Tibial nerve (tissue), 4 donors: ENCODE data around the gene ATP11A. TPM values are rescaled to one million over a fixed set of nuclear protein-coding genes. Genes with fewer than 3 reads are reported as not detected.
A peak's percentile ranks its signal among the peaks of the same experiment; 100 is the strongest.

ENCODE experiments used
- DNase-seq, 2 donors: peaks; one replicate each; pipeline ENCODE4 v3.0.0-alpha.2; 2019; ENCODE audit warnings: low spot score in 2 of 2
- H3K27ac ChIP-seq, 4 donors: fragments of 200-600 bp; sonication (generic) in 3 of 4; one replicate each; pipeline ENCODE4 v1.5.1; 2017 to 2019; ENCODE audit warnings: mild to moderate bottlenecking in 1 of 4
- H3K27me3 ChIP-seq, 2 donors: fragments of 200-600 bp; sonication (generic) in 1 of 2; one replicate each; pipeline versions ENCODE4 v1.5.1 to v1.6.0; 2017 to 2019
- H3K36me3 ChIP-seq, 3 donors: fragments of 200-600 bp; sonication (generic); one replicate each; pipeline ENCODE4 v1.5.1; 2018 to 2019
- H3K4me1 ChIP-seq, 4 donors: fragments of 200-600 bp; sonication (generic) in 3 of 4; one replicate each; pipeline ENCODE4 v1.5.1; 2017 to 2019
- H3K4me3 ChIP-seq, 4 donors: fragments of 200-600 bp; sonication (generic) in 3 of 4; one replicate each; pipeline ENCODE4 v1.5.1; 2017 to 2019; ENCODE audit warnings: mild to moderate bottlenecking in 1 of 4, moderate library complexity in 1 of 4
- H3K9me3 ChIP-seq, 4 donors: fragments of 200-600 bp; sonication (generic) in 3 of 4; one replicate each; pipeline ENCODE4 v1.5.1; 2017 to 2019
- CTCF ChIP-seq, 5 experiments: fragments of 200-600 bp in 3 of 5; fragments of 450-650 bp in 2 of 5; sonication (generic) in 3 of 5; IDR thresholded peaks; one replicate each; pipeline ENCODE4 v1.5.1; 2016 to 2019; ENCODE audit warnings: antibody characterized with exemption in 5 of 5, mild to moderate bottlenecking in 3 of 5, moderate library complexity in 2 of 5
- EP300 ChIP-seq, 2 donors: sonication (generic); formaldehyde crosslinking; IDR thresholded peaks; one replicate each; pipeline ENCODE4 v1.6.1; 2017; ENCODE audit warnings: antibody characterized with exemption in 2 of 2, mild to moderate bottlenecking in 1 of 2
- POLR2A ChIP-seq, 2 donors: fragments of 450-650 bp; IDR thresholded peaks; one replicate each; pipeline ENCODE4 v1.6.1; 2017; ENCODE audit warnings: antibody characterized with exemption in 2 of 2, mild to moderate bottlenecking in 2 of 2, moderate library complexity in 2 of 2
- WGBS, 2 donors: methylation state at CpG; one replicate each; pipeline ENCODE4 v1.1.5; 2018; 5-methylcytosine and 5-hydroxymethylcytosine counted together
- total RNA-seq, 4 donors: library from RNA; depleted of rRNA; stranded (reverse); fragments of >200 nt; gene quantifications; one replicate each; pipeline ENCODE4 v1.1.0, GENCODE V29; 2016

Gene ATP11A
- total RNA-seq, 4 donors from 2014 or later: 24.7 to 61.5 (median 35.0) TPM

GRCh38 chr13:112709825-112710783 lies 20.3 kb downstream of the ATP11A start:
- Histone ChIP-seq H3K4me1 (peaks cover 0 to 32% (median 19%) of the 10 kb centered on the region in 4 donors), H3K36me3 (peaks cover 0 to 11% (median 0%) of the 10 kb centered on the region in 3 donors), H3K9me3 (peaks cover 0 to 12% (median 0%) of the 10 kb centered on the region in 4 donors), H3K27me3 (no peaks in the 10 kb centered on the region), H3K4me3 (no peak overlapping the region), H3K27ac (peak overlapping the region; percentile 69 to 90 (median 80))
- WGBS, 2 donors: 85 to 86% methylated on average over 20 to 25 of the region's 26 CpGs
- TF ChIP-seq CTCF (IDR thresholded peaks at IDR 0.05) (no peak), EP300 (IDR thresholded peaks at IDR 0.05) (no peak), POLR2A (IDR thresholded peaks at IDR 0.05) (no peak)
- no peak for DNase-seq

GRCh38 chr13:112710855-112711527 lies 21.2 kb downstream of the ATP11A start:
- TF ChIP-seq CTCF (IDR thresholded peaks at IDR 0.05) (no peak), POLR2A (IDR thresholded peaks at IDR 0.05) (no peak), EP300 (IDR thresholded peaks at IDR 0.05) (no peak)
- H3K4me3 ChIP-seq: peak overlapping the region in 1 of 4 donors; percentile 29
- WGBS, 2 donors: 79 to 81% methylated on average over 21 to 22 of the region's 22 CpGs
- peak in 1 of 2 donors; percentile 52 for DNase-seq
- H3K36me3 ChIP-seq: peaks cover 0 to 12% (median 0%) of the 10 kb centered on the region in 3 donors
- peaks cover 0 to 32% (median 19%) of the 10 kb centered on the region in 4 donors for H3K4me1 ChIP-seq
- peak overlapping the region; percentile 69 to 90 (median 80) for H3K27ac ChIP-seq
- H3K27me3 ChIP-seq: no peaks in the 10 kb centered on the region
- H3K9me3 ChIP-seq: peaks cover 0 to 13% (median 0%) of the 10 kb centered on the region in 4 donors

- H3K36me3 ChIP-seq: peaks cover 0 to 12% (median 0%) of the 10 kb centered on the region in 3 donors
- WGBS, 2 donors: 10 to 14% methylated on average over 21 of the region's 22 CpGs
- H3K4me1 ChIP-seq: peaks cover 0 to 32% (median 19%) of the 10 kb centered on the region in 4 donors
- peaks cover 0 to 13% (median 0%) of the 10 kb centered on the region in 4 donors for H3K9me3 ChIP-seq
- peak; percentile 80 to 87 for DNase-seq
- no peaks in the 10 kb centered on the region for H3K27me3 ChIP-seq
- peak overlapping the region; percentile 69 to 90 (median 82) for H3K27ac ChIP-seq
- TF ChIP-seq POLR2A (IDR thresholded peaks at IDR 0.05): peak in 1 of 2 donors; percentile 29
- peak in 1 of 2 donors; percentile 94 for TF ChIP-seq EP300 (IDR thresholded peaks at IDR 0.05)
- peak in 1 of 5 experiments; percentile 13 for TF ChIP-seq CTCF (IDR thresholded peaks at IDR 0.05)
- H3K4me3 ChIP-seq: peak overlapping the region in 1 of 4 donors; percentile 29
Observed at GRCh38 chr13:112711528-112712265, 21.9 kb downstream of the ATP11A start.

GRCh38 chr13:112712451-112713207 lies 22.8 kb downstream of the ATP11A start:
- TF ChIP-seq POLR2A (IDR thresholded peaks at IDR 0.05): no peak
- TF ChIP-seq EP300 (IDR thresholded peaks at IDR 0.05): no peak
- no peak for TF ChIP-seq CTCF (IDR thresholded peaks at IDR 0.05)

More at GRCh38 chr13:112712451-112713207, 22.8 kb downstream of the ATP11A start:
- 87 to 92% methylated on average over 20 of the region's 20 CpGs for WGBS, 2 donors
- Histone ChIP-seq H3K4me1 (peaks cover 0 to 32% (median 19%) of the 10 kb centered on the region in 4 donors), H3K27ac (peak overlapping the region; percentile 69 to 90 (median 82)), H3K36me3 (peaks cover 0 to 12% (median 0%) of the 10 kb centered on the region in 3 donors), H3K4me3 (no peak overlapping the region), H3K27me3 (no peaks in the 10 kb centered on the region), H3K9me3 (peaks cover 0 to 13% (median 0%) of the 10 kb centered on the region in 4 donors)
- no peak for DNase-seq
